ENCODE measurements around the gene C17orf114.
"Not testable (repeated sequence)": the region's sequence is repeated elsewhere in the genome, so short reads cannot be mapped to it uniquely, and the experiment has no call there.

C17orf114 gene

DNA sequence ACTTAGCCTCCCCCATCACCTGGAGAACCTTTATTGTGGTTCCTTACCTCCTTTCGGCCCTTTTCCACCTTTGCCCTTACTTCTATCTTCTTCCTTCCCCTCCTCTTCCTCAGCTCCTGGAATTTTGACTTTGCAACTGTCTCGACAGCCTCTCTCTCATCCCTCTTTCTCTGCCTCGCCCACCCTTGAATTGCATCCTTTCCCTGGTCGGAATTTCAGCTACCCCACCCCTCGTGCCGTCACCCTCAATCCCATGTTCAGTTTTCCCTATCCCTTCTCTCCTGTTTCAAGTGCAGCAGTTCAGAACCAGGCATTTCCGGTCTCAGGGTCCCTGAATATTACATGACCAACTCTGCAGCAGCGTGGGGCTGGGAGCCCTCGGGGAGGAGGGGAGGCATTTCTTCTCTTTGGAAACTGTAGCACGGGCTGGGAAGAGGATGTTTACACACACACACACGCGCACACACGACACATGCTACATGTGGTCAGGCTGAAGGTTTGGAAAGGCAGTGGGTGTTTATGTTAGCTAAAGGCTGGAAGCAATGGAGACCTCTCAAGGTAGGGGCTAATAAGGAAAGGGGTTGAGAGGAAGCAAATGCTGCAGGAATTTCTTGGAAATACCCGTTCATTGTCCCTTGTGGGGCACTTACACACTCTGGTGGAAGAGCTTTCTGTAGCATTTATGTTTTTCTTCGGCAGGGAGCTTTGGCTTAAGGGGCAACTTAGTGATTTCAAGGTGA lies 32.0 kb upstream of the C17orf114 start:
- POLR2A ChIA-PET (ENCODE audit: low non-redundant PET): no interaction called here
- peak overlapping the region; percentile 84 for H3K27ac ChIP-seq (ENCODE audit: low read depth, low read length, poor library complexity, severe bottlenecking)
- H3K9me3 ChIP-seq (ENCODE audit: low read depth, low read length, poor library complexity, severe bottlenecking): no peaks in the 10 kb centered on the region
- intact Hi-C loops (cut with micrococcal nuclease; ENCODE audit: unreplicated experiment): no loop called here
- peak; percentile 72 for DNase-seq (ENCODE audit: low spot score)
- H3K27me3 ChIP-seq (replicated peaks; ENCODE audit: insufficient read depth, low read depth, low read length, poor library complexity): no peaks in the 10 kb centered on the region
- CTCF ChIA-PET: interaction anchor here (0.9 kb wide), 1 partner anchor 267 kb away, joined by 3 read pairs; no protein-coding TSS in a partner anchor
- BruUV-seq (replicated peaks): TSS peak; percentile 42
- H3K4me1 ChIP-seq (ENCODE audit: insufficient read depth, low read length, poor library complexity, severe bottlenecking): no peaks in the 10 kb centered on the region
- H3K36me3 ChIP-seq (ENCODE audit: insufficient read depth, low read length, poor library complexity, severe bottlenecking): no peaks in the 10 kb centered on the region
- TF ChIP-seq EZH2 (IDR thresholded peaks at IDR 0.05; ENCODE audit: borderline replicate concordance, low read depth, low read length, poor library complexity, severe bottlenecking) (no peak), CTCF (conservative IDR thresholded peaks at IDR 0.05; ENCODE audit: low read depth, low read length) (no peak)
- peak overlapping the region; percentile 88 for H3K4me3 ChIP-seq (ENCODE audit: low read depth, low read length, poor library complexity, severe bottlenecking)

- POLR2A ChIA-PET (ENCODE audit: low non-redundant PET): no interaction called here
- peak within 1 kb of the TSS; percentile 84 for H3K27ac ChIP-seq (ENCODE audit: low read depth, low read length, poor library complexity, severe bottlenecking)
- CTCF ChIA-PET: interaction anchor here (0.9 kb wide), 1 partner anchor 266 kb away, joined by 3 read pairs; no protein-coding TSS in a partner anchor
- DNase-seq (ENCODE audit: low spot score): peak; percentile 97
- no peaks in the 10 kb centered on the region for H3K4me1 ChIP-seq (ENCODE audit: insufficient read depth, low read length, poor library complexity, severe bottlenecking)
- TF ChIP-seq CTCF (conservative IDR thresholded peaks at IDR 0.05; ENCODE audit: low read depth, low read length) (no peak), EZH2 (IDR thresholded peaks at IDR 0.05; ENCODE audit: borderline replicate concordance, low read depth, low read length, poor library complexity, severe bottlenecking) (no peak)
- H3K36me3 ChIP-seq (ENCODE audit: insufficient read depth, low read length, poor library complexity, severe bottlenecking): no peaks in the 10 kb centered on the region
- H3K4me3 ChIP-seq (ENCODE audit: low read depth, low read length, poor library complexity, severe bottlenecking): peak within 1 kb of the TSS; percentile 88
- intact Hi-C loops (cut with micrococcal nuclease; ENCODE audit: unreplicated experiment): no loop called here
- no peaks in the 10 kb centered on the region for H3K9me3 ChIP-seq (ENCODE audit: low read depth, low read length, poor library complexity, severe bottlenecking)
- BruUV-seq (replicated peaks): no TSS peak
- H3K27me3 ChIP-seq (replicated peaks; ENCODE audit: insufficient read depth, low read depth, low read length, poor library complexity): no peaks in the 10 kb centered on the region
Measured at GRCh38 chr17:4833178-4833940, 31.2 kb upstream of the C17orf114 start, which contains the start of gene MINK1. Gene MINK1 (plus strand): TSS chr17:4833340. CDS start chr17:4833584, 244 bp downstream.

DNA sequence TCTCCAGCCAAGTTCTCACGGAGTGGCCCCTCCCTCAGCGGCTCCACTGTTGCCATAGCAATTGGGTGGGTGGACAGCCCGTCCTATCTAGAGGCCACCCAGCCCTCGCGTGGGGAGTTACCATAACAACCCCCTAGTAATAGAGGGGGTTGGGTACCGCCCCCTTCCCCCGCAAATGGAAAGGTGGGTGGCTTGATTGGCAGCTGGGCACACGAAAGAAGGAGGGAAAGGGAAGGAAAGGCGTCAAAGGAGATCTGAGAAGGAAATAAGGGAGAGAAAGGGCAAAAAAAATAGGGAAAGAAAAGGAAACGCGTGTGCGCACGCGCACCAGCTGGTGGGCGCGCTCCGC lies 30.7 kb upstream of the C17orf114 start:
- H3K27me3 ChIP-seq (replicated peaks; ENCODE audit: insufficient read depth, low read depth, low read length, poor library complexity); intact Hi-C loops (cut with micrococcal nuclease; ENCODE audit: unreplicated experiment); BruUV-seq (replicated peaks); H3K4me1 ChIP-seq (ENCODE audit: insufficient read depth, low read length, poor library complexity, severe bottlenecking); H3K36me3 ChIP-seq (ENCODE audit: insufficient read depth, low read length, poor library complexity, severe bottlenecking); CTCF ChIA-PET; H3K9me3 ChIP-seq (ENCODE audit: low read depth, low read length, poor library complexity, severe bottlenecking); POLR2A ChIA-PET (ENCODE audit: low non-redundant PET); DNase-seq (ENCODE audit: low spot score): not testable (repeated sequence)
- Histone ChIP-seq H3K4me3 (ENCODE audit: low read depth, low read length, poor library complexity, severe bottlenecking) (peak overlapping the region; percentile 88), H3K27ac (ENCODE audit: low read depth, low read length, poor library complexity, severe bottlenecking) (peak overlapping the region; percentile 84)

All from A673 (cell line).